Fibroblast of skin of back (primary cell): ENCODE measurements around the gene TCF15.

Experiments
- DNase-seq: peaks from one replicate; pipeline ENCODE4 v3.0.0-alpha.2; 2013

The TCF15 gene

DNA sequence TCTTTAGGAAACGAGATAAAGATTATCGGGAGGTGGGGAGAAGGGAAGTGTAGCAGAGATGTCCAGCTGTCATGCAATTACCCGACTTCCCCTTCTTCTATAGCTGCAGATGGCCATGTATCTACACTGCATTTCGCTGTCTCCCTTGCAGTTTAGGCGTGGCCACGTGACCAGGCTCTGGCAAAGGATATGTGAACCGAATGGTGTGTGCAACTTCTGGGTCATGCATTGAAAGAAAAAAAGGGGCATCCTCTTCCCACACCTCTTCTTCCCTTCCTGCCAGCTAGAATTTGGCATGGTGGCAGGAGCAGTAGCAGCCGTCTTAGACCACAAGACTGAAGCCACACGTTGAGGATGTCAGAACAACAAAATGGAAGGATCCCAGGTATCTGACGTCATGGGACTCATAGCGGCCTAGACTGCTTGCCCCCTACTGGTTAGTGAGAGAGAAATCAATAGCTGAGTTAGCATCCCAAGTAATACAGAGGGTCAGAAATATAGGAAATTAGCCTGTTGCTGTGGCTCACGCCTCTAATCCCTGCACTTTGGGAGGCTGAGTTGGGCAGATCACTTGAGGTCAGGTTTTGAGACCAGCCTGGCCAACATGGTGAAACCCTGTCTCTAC is 32.8 kb downstream of the TCF15 start:
- no peak for DNase-seq

DNA sequence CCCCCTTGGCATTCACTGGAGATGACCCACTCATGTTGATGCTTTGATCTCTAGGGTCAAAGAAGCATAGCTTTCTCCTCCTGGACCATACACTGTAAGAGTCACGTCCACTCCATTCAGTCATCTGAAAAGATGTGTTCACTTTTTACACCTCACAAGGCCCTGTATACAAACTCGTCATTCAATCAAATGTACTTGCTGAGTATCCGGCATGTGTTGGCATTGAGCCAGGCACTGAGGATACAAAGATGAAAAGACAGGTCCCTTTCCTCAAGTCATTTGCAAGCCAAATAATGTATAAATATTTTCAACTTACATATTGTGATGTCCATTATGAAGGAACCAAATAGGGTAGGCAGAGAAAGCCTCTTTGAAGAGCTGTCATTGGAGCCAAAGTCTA is 34.0 kb downstream of the TCF15 start:
- DNase-seq = no peak

DNA sequence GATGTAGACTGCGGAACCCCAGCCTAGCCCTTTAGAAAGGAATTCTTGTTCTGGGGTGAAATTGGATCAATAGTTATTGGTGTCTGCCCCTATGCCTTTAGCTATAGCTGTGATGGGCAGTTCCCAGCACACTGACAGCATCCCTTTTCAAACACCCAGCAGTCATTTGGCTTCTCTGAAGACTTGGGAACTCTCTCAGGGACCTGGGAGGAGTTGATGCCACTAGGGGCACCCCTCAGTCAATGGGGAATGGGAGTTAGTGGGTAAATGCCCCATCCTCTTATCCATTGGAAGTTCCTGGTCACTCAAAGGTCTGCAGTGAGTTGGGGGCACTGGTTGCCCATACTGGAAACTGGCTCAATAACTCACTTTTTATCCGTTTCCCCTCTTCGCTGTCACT is 34.9 kb downstream of the TCF15 start:
- no peak for DNase-seq

DNA sequence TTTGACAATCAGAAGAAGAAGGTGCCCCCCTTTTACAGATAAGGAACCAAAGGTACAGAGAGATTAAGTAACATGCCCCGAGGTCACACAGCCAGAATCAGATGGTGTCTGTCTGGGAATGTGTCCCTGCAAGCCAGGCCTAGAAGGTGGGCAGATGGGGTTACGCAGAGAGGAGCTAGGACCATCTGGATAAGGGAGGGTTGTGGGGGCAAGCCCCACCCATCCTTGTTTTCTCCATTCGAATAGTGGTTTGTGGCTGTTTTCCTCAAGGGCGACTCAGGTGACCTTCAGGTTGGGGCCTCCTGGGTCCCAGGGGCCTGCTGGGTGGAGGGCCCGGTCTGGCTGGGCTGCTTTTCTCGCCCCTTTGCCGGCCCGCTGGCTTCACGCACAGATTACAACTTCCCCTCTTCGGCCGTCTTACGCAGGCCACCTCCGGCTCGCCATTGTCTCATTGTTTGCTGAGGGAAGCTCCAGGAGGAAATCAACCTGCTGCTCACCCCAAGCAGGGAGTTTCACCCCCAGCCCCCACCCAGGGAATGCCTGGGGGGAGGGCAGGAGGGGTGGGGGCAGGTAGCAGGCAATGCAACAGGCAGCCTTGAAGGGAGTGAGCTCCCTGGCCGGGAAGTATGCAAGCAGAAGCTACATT is 35.7 kb downstream of the TCF15 start:
- DNase-seq = no peak

DNA sequence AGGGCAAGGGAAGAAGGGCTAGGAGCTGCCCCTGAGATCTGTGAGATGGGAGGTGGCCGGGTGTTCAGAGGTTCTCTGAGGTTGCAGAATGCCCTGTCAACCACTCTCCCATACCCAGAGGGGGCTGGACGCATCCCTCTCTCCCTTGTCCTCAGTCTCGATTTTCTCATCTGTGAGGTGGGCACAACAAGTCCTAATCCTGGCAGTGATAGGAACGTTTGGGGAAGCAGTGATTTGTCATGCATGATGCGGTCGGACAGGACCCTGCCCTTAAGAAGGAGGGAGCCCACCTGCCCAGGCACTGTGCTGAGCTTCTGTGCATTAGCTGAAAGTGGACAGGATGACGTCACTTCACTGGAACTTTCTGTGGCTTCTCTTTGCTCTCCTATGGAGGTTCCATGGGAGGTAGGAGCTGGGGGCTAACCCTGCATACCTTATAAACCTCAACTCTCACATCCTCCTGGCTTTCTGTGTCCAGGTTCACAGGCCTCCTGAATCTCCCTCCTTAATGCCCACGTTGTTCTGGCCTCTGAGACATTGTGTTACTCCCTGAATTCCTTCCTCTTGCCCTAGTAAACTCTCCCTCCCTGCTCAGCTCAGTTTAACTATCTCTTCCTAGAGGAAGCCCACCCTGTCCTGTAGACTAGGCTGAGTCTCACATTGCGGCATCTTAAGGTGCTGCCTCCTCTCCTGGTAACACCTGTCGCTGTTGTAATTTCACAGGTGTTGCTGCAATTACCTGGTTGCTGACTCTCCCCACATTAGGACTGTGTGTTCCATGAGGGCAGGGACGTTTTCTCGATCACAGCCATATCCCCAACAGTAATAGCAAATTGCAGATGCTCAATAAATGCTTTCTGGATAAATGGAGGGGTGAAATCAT is 36.5 kb downstream of the TCF15 start:
- no peak for DNase-seq

DNA sequence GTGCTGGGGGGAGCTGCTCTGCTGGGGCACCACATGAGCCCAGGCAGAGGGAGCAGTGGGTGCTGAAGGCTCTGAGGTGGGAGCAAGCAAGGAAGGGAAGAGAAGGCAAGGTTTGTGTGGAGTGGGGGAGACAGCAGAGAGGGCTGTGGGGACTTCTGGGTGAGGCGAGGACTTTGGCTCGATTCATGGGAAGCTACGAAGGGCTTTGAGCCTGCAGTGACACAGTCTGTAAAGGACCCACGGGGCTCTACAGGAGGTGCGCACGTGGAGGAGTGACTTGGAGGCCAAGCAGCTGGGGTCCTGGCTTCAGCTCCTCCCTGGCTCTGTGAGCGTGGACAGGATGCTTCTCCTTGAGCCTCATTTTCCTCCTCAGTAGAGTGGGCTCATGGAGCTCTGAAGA is 37.4 kb downstream of the TCF15 start:
- DNase-seq = no peak

DNA sequence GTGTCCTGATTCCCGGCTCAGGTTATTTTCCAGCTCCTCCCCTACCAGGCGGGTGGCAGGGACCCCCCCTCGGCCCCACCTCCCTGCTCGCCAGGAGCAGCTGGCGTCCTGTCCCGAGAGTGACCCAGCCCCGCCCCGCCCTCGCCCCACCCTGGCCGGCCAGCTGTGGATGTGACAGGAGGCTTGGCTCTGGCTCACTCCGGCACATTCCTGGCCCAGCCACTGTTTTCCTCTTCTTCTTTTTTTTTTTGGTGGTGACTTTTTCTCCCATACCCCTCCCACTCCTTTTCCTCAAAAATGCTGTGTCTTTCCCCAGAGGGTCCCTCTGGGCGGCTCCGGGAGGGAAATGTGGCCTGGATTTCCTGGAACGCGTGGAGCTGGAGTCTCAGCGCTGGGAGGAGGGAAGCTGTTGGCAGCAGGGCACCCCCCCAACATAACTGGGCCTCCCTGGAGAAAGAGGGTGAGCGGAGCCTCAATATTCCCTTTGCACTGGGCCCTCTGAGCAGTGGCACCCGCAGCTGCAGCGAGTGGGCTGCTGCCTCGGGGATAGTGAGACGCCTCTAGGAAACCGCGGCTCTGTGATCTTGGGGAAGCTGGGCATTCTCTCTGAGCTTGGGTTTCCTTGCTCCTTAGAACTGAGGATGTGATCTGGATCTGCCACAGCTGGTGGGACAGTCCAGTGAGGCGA is 38.2 kb downstream of the TCF15 start:
- peak; percentile 56 for DNase-seq

DNA sequence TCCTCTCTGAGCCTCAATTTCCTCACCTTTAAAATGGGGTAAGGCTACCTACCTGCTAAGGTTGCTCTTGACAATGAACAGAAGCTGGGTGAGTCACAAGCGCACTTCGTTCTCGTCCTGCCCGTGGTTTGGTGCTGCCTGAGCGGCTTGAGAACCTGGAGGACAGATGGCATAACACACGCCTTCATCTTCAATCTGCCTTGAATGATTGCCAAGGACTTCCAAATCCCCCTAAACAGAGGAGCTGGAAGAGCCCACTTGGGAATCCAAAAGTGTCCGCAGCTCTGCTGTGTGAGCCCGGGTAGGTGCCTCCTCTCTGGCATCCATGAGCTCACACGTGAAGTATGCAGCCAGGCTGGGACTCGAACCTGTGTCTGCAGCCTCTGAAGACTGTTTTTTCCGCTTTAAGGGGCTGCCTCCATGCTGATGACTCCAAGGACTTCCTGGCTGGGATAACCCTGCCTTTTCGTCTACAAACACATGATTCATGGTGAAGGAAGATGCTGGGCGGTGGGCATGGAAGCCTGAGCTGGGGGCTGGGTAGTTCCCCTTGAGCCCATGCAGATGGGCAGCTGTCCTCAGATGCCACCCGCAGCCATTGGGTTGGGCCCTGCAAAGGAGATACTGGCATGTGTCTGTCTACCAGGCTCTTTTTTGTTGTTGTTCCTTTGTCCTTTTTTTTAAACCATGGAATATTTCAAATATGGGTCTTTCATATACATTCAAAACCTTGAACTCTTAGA is 41.3 kb downstream of the TCF15 start:
- no peak for DNase-seq

DNA sequence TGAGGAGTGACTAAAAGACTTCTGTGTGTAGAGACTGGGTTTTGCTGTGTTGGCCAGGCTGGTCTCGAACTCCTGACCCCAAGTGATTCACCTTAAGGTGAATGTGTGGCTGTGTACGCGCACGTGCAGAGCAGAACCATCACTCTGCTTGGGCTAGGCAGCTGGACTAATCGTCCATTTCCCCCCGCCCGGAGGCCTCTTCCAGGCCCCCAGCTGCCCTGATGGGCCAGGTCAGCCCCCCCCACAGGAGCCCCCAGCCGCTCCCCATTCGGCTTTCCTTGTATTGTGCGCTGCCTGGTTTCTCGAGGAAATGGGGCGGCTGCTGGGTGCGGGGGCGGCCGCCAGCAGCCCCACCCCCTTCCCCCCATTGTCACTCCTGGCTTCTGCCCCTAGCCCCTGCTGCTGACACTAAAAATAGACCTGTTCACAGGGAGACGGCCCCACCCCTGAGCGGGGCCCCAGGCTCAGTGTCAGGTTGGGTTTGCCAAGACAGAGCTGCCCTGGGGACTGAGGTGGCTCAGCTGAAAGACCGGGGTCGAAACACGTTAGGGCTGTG is 41.9 kb downstream of the TCF15 start:
- no peak for DNase-seq

DNA sequence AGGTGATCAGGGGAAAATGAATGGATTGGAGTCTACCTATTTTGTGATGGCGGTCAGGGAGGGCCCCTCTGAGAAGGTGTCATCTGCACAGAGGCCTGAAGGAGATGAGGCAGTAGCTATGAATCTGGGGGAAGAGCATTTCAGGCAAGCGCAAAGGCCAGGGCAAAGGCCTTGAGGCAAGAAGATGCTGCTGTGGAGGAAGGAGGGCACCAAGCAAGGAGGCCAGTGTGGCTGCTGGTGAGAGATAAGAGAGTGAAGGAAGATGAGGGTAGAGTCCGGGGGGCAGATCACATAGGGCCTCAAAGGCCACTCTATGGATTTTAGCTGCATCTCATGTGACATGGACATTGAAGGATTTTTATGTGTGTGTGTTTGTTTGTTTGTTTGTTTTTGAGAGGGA is 45.9 kb downstream of the TCF15 start:
- no peak for DNase-seq

DNA sequence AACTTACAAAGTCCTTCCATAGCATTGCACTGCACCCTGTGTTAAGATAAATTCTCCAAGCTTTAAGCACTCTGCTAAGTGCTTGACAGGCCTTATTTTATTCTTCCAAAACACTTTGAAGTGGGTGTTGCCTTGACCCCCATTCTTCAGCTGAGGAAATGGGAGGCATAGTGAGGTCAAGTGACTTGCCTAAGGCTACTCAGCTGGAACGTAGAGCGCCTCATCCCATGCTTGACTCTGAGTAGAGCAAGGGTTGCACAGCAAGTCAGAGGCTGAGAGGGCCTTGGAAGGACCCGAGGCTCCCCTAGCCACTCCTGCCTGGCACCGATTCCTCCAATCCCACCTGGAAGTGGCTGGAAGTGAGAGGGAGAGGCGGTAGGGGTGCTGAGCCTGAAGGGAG is 46.9 kb downstream of the TCF15 start:
- DNase-seq = no peak

DNA sequence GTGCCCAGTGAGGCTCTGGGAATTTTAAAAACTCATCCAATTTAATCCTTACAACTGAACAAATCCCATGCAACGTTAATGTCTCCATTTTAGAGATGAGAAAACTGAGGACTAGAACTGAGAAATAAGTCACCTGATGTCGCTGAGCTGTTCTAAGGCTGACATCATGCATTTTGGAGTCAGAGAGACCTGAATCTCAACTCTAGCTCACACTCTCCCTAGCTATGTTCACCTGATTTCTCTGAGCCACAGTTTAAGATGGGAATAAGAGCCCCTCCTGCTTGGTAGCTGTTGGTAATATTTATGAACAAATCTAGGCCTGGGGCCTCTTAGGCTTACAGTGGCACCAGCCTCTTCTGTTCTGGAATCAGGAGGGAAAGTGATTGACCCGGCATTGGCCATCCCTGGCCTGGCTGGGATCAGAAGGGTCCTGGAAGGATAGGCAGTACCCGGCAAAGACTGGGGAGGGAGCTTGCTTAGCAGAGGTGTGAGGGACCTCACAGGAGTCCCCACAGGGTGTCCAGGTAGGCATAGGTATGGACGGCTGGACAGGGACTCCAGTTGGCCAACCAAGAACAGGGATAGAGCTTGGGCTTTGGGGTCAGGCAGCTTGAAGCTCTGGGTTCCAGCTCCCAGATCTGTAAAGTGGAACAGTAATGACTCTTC is 47.7 kb downstream of the TCF15 start:
- DNase-seq = no peak

DNA sequence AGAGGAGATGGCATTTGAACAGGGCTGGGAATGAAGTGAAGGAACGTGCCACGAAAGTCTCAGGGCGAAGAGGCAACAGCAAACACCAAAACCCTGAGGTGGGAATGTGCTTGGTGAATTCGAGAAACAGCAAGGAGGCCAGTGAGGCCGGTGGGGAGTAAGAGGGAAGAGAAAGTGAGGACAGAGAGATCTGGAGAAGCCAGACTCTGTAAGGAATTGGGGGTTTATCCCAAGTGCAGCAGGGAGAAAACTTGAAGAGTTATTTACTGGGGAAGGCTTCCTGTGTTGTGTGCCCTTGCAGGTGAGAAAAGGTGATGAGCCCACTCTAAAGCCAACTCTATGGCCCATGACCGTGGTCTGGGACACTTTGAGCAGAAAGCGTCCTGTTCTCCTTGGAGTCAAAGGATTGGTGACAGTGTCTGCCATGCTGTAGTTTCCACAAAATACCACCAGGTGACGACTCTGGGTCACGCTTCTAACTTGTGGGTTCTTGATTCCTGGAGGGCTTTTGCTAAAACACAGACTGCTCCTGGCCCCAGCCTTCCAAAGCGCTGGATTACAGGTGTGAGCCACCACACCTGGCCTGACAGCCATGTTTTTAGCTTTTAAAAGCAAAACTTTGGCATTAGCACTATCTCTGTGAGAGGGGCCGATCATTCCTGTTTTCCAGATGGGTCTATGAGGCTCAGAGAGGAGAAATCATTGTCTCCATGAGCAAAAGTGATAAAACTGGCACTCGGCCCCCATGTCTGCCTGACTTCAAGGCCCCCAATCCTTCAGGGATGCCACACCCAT is 48.5 kb downstream of the TCF15 start:
- DNase-seq = peak; percentile 69

DNA sequence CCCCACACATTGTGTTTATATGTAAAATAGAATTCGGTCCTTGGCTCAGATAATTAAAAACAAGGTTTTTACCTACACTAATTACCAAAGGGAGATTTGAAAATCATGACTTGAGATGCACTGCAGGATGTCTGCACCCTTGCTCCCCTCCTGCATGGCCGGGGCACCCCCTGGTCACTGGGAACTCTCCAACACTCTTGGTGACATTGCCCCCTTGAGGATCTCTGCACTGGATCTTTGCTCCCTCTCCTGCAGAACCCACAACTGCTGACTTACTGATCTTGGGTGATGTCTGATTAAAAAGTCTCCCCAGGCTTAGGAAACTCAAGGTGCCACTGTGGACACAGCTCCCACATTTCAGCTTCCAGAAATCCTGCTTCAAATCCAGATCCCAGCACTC is 49.4 kb downstream of the TCF15 start:
- no peak for DNase-seq

DNA sequence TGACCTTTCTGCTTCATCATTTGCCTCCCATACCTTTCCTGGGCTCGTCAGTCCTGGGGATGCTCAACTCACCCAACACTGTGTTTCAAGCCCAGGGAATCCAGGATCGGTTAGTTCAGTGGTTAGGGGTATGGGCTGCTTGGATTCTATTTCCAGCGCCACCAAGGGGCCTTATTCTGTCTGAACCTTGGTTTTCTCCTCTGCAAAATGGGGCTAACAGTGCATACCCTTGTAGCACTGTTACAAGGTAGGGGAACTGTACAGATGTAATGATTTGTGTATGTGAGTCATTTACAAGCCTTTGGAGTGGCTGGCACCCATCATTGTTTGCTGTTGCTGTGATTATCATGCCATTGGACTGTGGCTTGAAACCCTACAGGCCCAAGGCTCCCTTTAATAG is 52.0 kb downstream of the TCF15 start:
- DNase-seq = no peak

DNA sequence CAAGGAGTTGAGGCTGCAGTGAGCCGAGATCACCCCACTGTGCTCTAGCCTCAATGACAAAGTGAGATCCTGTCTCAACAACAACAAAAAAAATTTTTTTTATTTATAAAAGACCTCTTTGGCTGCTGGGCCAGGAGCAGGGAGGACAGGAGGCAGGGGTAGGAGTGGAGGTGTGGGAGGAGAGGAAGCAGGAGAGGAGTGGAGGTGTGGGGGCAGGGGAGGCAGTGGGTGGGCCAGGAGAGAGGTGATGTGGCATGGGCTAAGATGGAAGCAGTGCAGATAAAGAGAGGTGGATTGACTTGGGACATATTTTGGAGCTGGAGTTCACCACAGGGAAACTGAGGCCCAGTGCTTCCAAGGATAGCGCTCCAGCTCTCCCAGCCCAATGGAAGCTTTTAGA is 53.1 kb downstream of the TCF15 start:
- DNase-seq = no peak

DNA sequence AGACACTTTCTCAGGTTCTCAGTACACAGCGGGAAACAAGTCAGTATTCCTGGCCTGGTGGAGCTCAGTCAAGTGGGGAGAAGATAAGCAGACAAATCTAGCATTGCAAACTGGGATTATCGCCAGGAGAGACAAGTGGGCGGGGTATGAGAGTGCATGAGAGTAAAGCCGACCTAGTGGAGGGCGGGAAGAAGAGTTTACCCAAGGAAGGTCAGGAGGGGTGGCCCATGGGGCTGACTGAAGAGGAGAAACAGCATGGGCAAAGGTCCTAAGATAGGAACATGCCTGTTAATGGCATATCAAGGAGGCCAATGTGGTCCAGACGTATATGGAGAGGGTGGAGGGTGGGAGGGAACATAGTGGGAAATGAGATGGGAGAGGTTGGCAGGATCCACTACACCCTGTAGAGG is 54.1 kb downstream of the TCF15 start:
- no peak for DNase-seq
